Astrocyte (in vitro differentiated cells and primary cell): ENCODE measurements around the gene GUCA1A. TPM values are rescaled to one million over a fixed set of nuclear protein-coding genes. Genes with fewer than 3 reads are reported as not detected.

Experiments used
- total RNA-seq: library from RNA; stranded (reverse); gene quantifications from 2 replicates; pipeline ENCODE4 v1.2.1, GENCODE V29; 2021

GUCA1A gene
- total RNA-seq, 1 donor from 2014 or later = 0.45 TPM

Other genes with a start within 250 kb of the GUCA1A start
- gene CCND3, start 231.6 kb upstream of the GUCA1A start, total RNA-seq = 64.8 and 69.9 TPM in 2 replicates
- gene TAF8, start 122.8 kb upstream of the GUCA1A start, total RNA-seq = 13.6 and 14.8 TPM in 2 replicates
- gene C6orf132, start 30.7 kb upstream of the GUCA1A start, total RNA-seq = 3.3 and 5.3 TPM in 2 replicates
- gene GUCA1B, start 21.6 kb downstream of the GUCA1A start, total RNA-seq = 2.0 and 2.3 TPM in 2 replicates
- 32.1 and 32.5 TPM in 2 replicates for gene MRPS10, start 44.5 kb downstream of the GUCA1A start, total RNA-seq